NCI-H526 (cell line): Measurements from ENCODE around the gene GLMP.
A peak's percentile ranks its signal among the peaks of the same experiment; 100 is the strongest.

Experiments used
- DNase-seq, 2 experiments: peaks; one replicate each; lab custom pipeline; 2025; lab: John Stamatoyannopoulos, UW

The GLMP gene

DNA sequence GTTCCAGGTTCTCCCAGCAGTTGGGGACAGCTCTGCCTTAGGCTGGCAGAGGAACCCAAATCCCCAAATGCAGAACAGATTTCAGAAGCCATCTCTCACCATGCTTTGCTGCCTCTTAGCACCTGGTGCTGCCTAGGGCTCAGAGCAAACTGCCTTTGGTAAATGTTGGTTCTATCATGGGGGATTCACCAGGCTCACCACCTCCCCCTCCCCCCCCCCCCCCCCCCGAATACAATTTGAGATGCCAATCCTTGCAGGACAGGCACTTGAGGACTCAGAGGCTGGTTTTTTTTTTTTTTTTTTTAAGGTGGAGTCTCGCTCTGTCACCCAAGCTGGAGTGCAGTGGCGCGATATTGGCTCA is 47.2 kb downstream of the GLMP start:
- DNase-seq: no peak

DNA sequence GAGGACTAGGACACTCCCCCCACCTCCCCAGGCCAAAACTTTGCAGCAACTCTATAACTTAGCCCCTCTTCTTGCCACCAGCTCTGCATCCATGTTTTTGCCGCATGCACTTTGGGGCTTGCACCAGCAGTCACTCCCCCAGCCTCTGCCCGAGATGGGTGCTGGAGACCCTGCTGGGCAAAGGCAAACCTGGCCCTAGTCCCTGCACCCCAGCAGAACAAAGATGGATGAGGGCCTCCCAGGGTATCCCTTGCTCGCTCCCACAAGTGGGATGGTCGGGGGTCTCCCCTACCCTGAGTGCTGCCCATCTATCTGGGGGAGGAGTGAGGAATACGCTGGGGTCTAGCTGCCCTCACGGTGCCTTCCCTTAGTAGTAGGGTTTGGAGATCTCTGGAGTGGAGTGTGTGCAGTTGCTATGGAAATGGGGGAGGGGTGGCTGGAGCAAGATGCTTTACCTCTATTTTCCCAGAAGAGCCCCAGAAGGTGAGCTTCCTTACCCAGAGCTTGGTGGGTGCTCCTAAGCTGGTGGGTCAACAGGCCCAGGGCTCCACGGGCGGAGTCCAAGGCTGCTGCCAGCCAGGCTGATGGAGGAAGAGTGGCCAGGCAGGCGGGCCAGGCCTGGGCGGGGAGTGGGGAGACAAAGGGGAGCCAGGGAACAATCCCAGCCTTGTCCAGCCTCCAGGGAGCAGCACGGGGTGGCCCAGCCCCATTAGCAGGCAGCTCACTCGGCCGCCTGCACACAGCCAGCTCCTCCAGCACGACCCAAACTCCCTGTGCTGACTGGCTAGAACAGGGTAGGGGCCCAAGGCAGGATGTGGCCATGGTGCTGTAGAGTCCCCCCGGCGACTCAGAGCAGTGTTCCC is 47.8 kb downstream of the GLMP start, which contains the start of gene PAQR6:
TSS of gene PAQR6 (minus strand) at position 597 of the 863 bp plus-strand sequence. CDS start 1,325 bp downstream, outside the sequence.
- peak in 1 of 2 experiments; percentile 64 for DNase-seq

DNA sequence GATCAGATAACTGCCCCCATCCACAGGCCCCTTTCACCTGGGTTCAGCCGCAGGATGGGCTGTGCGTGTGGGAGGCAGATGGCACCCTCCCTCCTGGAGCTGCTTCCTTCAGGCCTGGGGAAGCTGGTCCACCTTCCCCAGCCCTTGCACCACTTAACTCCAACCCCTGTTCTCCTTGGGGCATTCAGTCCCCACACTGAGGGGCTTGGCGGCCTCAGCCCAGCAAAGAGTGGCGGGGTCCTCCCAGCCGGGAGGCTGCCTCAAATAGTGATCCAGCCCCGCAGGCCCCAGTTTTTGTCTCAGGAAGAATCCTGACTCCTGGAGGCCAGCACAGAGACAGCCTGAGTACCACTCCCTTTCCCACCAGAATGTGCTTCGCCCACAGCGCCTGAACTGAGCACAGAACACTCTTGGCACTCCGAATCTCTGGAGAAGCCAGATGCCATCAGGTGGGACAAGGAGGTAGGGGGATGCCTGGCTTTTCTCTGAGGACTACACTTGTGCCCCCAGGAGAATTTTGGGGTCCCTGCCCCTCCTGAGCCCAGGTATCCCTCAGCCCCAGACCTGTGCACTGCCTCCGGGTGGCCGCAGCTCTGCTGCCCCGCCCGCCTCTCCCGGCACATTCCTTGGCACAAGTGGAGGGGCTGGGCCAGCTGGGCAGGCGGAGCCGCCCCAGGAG is 48.6 kb downstream of the GLMP start:
- DNase-seq: peak in 1 of 2 experiments; percentile 54

DNA sequence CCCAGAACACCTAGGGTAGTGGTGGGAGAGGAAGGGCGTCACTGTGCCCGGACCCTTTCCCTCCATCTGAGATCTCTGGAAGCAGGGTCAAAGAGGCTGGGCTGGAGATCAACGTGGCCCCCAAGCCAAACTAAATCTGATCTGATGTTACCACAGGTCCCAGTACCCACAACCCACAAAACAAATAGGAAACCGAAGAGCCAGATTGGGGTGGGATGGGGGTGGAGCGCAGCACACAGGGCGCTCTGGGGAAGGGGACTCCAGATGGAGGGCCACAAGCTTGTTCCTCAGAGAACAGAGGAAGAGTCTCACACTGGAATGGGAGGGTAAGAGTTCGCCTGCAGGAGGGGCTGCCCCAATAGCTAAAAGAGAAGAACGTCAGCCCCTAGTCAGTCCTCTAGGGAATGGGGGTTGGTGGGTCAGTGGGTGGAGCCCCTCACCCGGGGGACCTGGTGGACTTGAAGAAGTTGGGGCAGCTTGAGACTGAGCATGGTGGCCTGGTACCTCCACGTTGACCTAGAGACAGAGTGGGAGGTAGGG is 49.2 kb downstream of the GLMP start:
- DNase-seq: peak in 1 of 2 experiments; percentile 55

DNA sequence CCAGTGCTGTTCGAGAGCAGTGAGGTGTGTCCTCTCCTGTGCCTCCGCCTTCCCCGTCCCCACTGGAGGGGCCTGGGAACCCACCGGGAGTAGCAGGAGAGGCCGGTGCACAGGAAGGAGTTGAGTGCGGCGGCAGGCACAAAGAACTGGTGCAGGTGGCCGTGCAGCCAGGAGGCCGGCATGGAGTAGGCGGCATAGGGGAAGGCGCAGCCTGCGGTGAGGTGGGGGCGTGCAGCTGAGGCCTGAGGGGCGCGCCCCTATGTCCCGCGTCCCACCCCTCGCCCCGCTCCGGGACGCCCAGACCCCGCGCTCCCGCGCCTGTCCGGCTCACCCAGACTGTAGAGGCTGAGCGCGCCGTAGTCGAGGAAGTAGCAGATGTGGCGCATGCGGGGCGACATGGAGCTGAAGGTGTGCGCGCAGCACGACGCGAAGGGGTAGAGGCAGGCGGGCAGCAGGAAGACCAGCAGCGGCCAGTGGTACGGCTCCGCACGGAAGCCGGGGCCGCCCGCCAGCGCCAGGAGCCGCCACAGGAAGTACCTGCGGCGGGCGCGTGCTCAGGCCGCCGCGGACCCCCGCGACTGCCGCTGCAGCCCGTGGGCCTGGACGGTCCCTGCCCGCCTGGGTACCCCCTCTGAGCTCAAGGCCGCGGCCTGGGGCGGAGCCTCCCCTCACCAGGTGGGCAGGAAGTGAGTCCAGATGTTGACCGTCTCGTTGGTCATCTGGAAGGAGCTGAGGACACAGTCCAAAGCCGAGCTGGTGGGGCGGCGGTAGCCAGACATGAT is 49.8 kb downstream of the GLMP start:
- peak; percentile 39 to 86 for DNase-seq

DNA sequence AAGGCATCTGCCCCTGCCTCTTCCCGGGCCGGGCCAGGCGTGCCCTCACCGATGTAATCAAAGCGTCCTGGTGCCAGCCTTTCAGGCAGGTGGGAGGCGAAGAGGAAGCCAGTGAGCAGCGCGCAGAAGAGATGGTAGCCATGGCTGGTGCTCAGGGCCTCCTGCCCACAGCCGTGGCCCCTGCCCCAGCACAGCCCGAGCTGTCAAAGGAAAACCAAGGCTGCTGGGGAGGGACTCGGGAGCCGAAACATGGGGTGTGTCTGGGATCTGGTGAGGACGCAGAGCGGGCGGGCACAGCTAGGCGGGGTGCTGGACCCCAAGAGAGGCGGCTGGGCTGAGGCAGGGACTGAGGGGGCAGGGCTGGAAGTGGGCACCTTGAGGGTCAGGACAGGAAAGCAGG is 50.8 kb downstream of the GLMP start:
- no peak for DNase-seq

DNA sequence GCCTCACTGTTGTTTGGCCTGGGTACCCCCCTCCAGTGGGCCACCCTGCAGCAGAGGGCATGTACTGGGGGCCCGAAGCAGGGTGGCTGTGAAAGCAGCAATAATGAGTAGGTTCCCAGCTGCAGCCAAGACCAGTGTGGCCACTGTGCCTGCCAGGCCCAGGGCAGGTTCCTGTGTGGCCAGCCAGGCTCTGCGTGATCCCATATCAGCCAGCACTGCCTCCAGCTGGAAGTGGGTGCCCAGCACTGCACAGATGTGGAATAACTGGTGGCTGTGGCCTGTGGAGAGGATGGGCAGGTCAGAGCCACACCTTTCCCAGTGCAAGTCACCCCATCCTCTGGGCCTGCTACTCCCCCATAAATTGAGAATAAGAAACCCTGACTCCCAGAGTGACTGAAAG is 51.4 kb downstream of the GLMP start:
- DNase-seq: no peak

DNA sequence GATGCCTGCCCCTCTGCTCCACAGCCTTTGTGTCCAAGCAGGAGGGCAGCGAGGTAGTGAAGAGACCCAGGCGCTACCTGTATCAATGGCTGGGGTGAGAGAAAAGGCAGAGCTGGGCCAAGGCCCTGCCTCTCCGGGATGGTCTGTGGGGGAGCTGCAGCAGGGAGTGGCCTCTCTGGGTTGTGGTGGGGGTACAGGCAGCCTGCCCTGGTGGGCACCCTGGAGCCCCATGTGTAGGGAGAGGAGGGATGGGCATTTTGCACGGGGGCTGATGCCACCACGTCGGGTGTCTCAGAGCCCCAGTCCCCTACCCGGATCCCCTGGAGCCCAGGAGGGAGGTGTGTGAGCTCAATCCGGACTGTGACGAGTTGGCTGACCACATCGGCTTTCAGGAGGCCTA is 52.7 kb downstream of the GLMP start:
- DNase-seq: no peak
